Gastrocnemius medialis (tissue), 4 donors: ENCODE measurements around the gene IL24. TPM values are rescaled to one million over a fixed set of nuclear protein-coding genes. Genes with fewer than 3 reads are reported as not detected.

Experiments
- ATAC-seq, 2 donors: fragments of 150-250 bp; one replicate each; pipeline ENCODE4 v1.9.1; 2016
- DNase-seq, 2 donors: peaks; one replicate each; pipeline ENCODE4 v3.0.0-alpha.2; 2019
- H3K27ac ChIP-seq, 4 donors: fragments of 200-600 bp; sonication (generic); 1 replicate in 1 of 4; 2 replicates in 3 of 4; pipeline ENCODE4 v1.5.1; 2016 to 2018; ENCODE audit warnings: mild to moderate bottlenecking in 2 of 4, moderate library complexity in 1 of 4
- H3K27me3 ChIP-seq, 3 donors: fragments of 200-600 bp; sonication (generic) in 2 of 3; 1 replicate in 1 of 3; 2 replicates in 2 of 3; pipeline versions ENCODE4 v1.5.1 to v1.6.0; 2016 to 2019; ENCODE audit warnings: mild to moderate bottlenecking in 1 of 3, moderate library complexity in 1 of 3
- H3K36me3 ChIP-seq, 2 donors: fragments of 200-600 bp; sonication (generic) in 1 of 2; one replicate each; pipeline ENCODE4 v1.5.1; 2017 to 2018
- H3K4me1 ChIP-seq, 2 donors: fragments of 200-600 bp; sonication (generic) in 1 of 2; one replicate each; pipeline ENCODE4 v1.5.1; 2016 to 2017; ENCODE audit warnings: mild to moderate bottlenecking in 2 of 2
- H3K4me3 ChIP-seq, 4 donors: fragments of 200-600 bp; sonication (generic) in 3 of 4; 1 replicate in 1 of 4; 2 replicates in 3 of 4; pipeline ENCODE4 v1.5.1; 2016 to 2019; ENCODE audit warnings: mild to moderate bottlenecking in 2 of 4
- H3K9me3 ChIP-seq, 3 donors: fragments of 200-600 bp; sonication (generic) in 2 of 3; 1 replicate in 1 of 3; 2 replicates in 2 of 3; pipeline ENCODE4 v1.5.1; 2016 to 2019
- CTCF ChIP-seq, 5 experiments: fragments of 450-650 bp in 3 of 5; fragments of 200-600 bp in 2 of 5; sonication (generic) in 2 of 5; IDR thresholded peaks in 4 of 5; conservative IDR thresholded peaks in 1 of 5; 1 replicate in 4 of 5; 2 replicates in 1 of 5; pipeline ENCODE4 v1.5.1; 2016 to 2019; ENCODE audit warnings: antibody characterized with exemption in 5 of 5, mild to moderate bottlenecking in 3 of 5, moderate library complexity in 3 of 5
- POLR2A ChIP-seq, 2 donors: fragments of 450-650 bp; IDR thresholded peaks; one replicate each; pipeline ENCODE4 v1.6.1; 2017; ENCODE audit warnings: antibody characterized with exemption in 2 of 2, mild to moderate bottlenecking in 2 of 2, moderate library complexity in 2 of 2
- in situ Hi-C, 4 donors: fragments of 200-750 bp; cut with MboI; loops; one replicate each; pipeline versions ENCODE4 v1.15.0 to v1.8.0; 2017; ENCODE audit warnings: low sequenced_read_pairs in 4 of 4
- intact Hi-C: fragments of 100-400 bp; cut with DNase I; formaldehyde crosslinking; loops from one replicate; pipeline ENCODE4 v1.15.1; 2023; ENCODE audit warnings: low total_unique reads
- total RNA-seq, 4 donors: library from RNA; depleted of rRNA; stranded (reverse); fragments of >200 nt; gene quantifications; one replicate each; pipeline versions ENCODE4 v1.1.0 to v1.2.3, GENCODE V29; 2016

Gene IL24
- total RNA-seq, 4 donors from 2014 or later = not detected

- Histone ChIP-seq H3K27me3 (no peaks in the 10 kb centered on the region), H3K27ac (no peak overlapping the region), H3K9me3 (no peaks in the 10 kb centered on the region), H3K4me3 (no peak overlapping the region), H3K36me3 (no peaks in the 10 kb centered on the region), H3K4me1 (peaks cover 9 to 15% of the 10 kb centered on the region in 2 donors)
- DNase-seq (no peak), ATAC-seq (no peak)
- in situ Hi-C loops (no loop called here), intact Hi-C loops (no loop called here)
- TF ChIP-seq POLR2A (IDR thresholded peaks at IDR 0.05) (no peak), CTCF (IDR thresholded peaks at IDR 0.05 in 4 of 5, conservative IDR thresholded peaks at IDR 0.05 in 1 of 5) (no peak)
Measured at GRCh38 chr1:206887701-206888100, 9.5 kb upstream of the IL24 start.

- peak overlapping the region in 1 of 4 donors; percentile 27 for H3K4me3 ChIP-seq
- intact Hi-C loops (loop anchor here (5.0 kb wide), 3 partner anchors 162 to 228 kb away; partner anchors contain the start of genes PFKFB2 and YOD1), in situ Hi-C loops (no loop called here)
- H3K27ac ChIP-seq = no peak overlapping the region
- H3K9me3 ChIP-seq = no peaks in the 10 kb centered on the region
- peaks cover 17 to 25% of the 10 kb centered on the region in 2 donors for H3K4me1 ChIP-seq
- H3K27me3 ChIP-seq = no peaks in the 10 kb centered on the region
- no peaks in the 10 kb centered on the region for H3K36me3 ChIP-seq
- DNase-seq (no peak), ATAC-seq (peak in 1 of 2 donors; percentile 34)
- TF ChIP-seq CTCF (IDR thresholded peaks at IDR 0.05 in 4 of 5, conservative IDR thresholded peaks at IDR 0.05 in 1 of 5) (no peak), POLR2A (IDR thresholded peaks at IDR 0.05) (no peak)
Measured at GRCh38 chr1:206890125-206891060, 6.8 kb upstream of the IL24 start.

GRCh38 chr1:206891412-206891811 lies 5.8 kb upstream of the IL24 start:
- H3K36me3 ChIP-seq = no peaks in the 10 kb centered on the region

GRCh38 chr1:206892351-206892984 lies 4.8 kb upstream of the IL24 start:
- H3K27me3 ChIP-seq = no peaks in the 10 kb centered on the region
- in situ Hi-C loops = no loop called here
- intact Hi-C loops = loop anchor here (2.0 to 5.0 kb wide), 4 partner anchors 16 to 230 kb away; partner anchors contain the start of genes PFKFB2 and YOD1
- no peaks in the 10 kb centered on the region for H3K9me3 ChIP-seq
- H3K4me3 ChIP-seq = no peak overlapping the region
- H3K27ac ChIP-seq = peak overlapping the region; percentile 42 to 78 (median 50)
- peaks cover 17 to 32% of the 10 kb centered on the region in 2 donors for H3K4me1 ChIP-seq
- no peak for TF ChIP-seq POLR2A (IDR thresholded peaks at IDR 0.05)
- TF ChIP-seq CTCF (IDR thresholded peaks at IDR 0.05 in 4 of 5, conservative IDR thresholded peaks at IDR 0.05 in 1 of 5) = no peak
- no peak for DNase-seq
- no peaks in the 10 kb centered on the region for H3K36me3 ChIP-seq
- peak; percentile 69 to 77 for ATAC-seq

More at GRCh38 chr1:206891412-206891811, 5.8 kb upstream of the IL24 start:
- H3K27ac ChIP-seq = no peak overlapping the region
- H3K27me3 ChIP-seq = no peaks in the 10 kb centered on the region
- DNase-seq = no peak
- no peak for ATAC-seq
- peak overlapping the region in 1 of 4 donors; percentile 27 for H3K4me3 ChIP-seq
- TF ChIP-seq POLR2A (IDR thresholded peaks at IDR 0.05) (no peak), CTCF (IDR thresholded peaks at IDR 0.05 in 4 of 5, conservative IDR thresholded peaks at IDR 0.05 in 1 of 5) (no peak)
- intact Hi-C loops = loop anchor here (5.0 kb wide), 3 partner anchors 161 to 229 kb away; partner anchors contain the start of genes PFKFB2 and YOD1
- in situ Hi-C loops = no loop called here
- no peaks in the 10 kb centered on the region for H3K9me3 ChIP-seq
- H3K4me1 ChIP-seq = peaks cover 17 to 30% of the 10 kb centered on the region in 2 donors
